NCI-H1092 treated with DMSO at 0.1 percent for 48 hours (cell line): ENCODE measurements around the gene MYO18A.
A peak's percentile ranks its signal among the peaks of the same experiment; 100 is the strongest.

ENCODE experiments used
- DNase-seq: peaks from one replicate; lab custom pipeline; 2025; lab: John Stamatoyannopoulos, UW

MYO18A gene

GRCh38 chr17:29048440-29049368 is 131.5 kb downstream of the MYO18A start:
- peak; percentile 48 for DNase-seq

GRCh38 chr17:29046473-29046839 is 133.7 kb downstream of the MYO18A start:
- no peak for DNase-seq

- no peak for DNase-seq
Observed at GRCh38 chr17:29045734-29046472, 134.3 kb downstream of the MYO18A start.

GRCh38 chr17:29045026-29045425 is 135.2 kb downstream of the MYO18A start:
- no peak for DNase-seq

GRCh38 chr17:29043539-29044145 is 136.6 kb downstream of the MYO18A start:
- no peak for DNase-seq

- DNase-seq, result peak; percentile 89
Observed at GRCh38 chr17:29042679-29043538, 137.3 kb downstream of the MYO18A start, which contains the start of gene PIPOX. Gene PIPOX, plus strand, starts transcription at chr17:29043141. Its CDS starts 85 bp downstream, at chr17:29043226.

- DNase-seq, result no peak
Observed at GRCh38 chr17:29042026-29042678, 138.0 kb downstream of the MYO18A start.

GRCh38 chr17:29041571-29041970 is 138.6 kb downstream of the MYO18A start:
- no peak for DNase-seq

- DNase-seq, result no peak
Observed at GRCh38 chr17:29041091-29041490, 139.1 kb downstream of the MYO18A start.

- DNase-seq, result no peak
Observed at GRCh38 chr17:29039764-29040598, 140.2 kb downstream of the MYO18A start.

GRCh38 chr17:29038085-29038795 is 142.0 kb downstream of the MYO18A start:
- DNase-seq, result no peak

GRCh38 chr17:29037739-29038084 is 142.5 kb downstream of the MYO18A start:
- DNase-seq, result no peak

GRCh38 chr17:29036584-29036983 is 143.6 kb downstream of the MYO18A start:
- DNase-seq, result no peak

- DNase-seq, result no peak
Observed at GRCh38 chr17:29034510-29034909, 145.7 kb downstream of the MYO18A start.

- DNase-seq, result no peak
Observed at GRCh38 chr17:29032857-29033197, 147.4 kb downstream of the MYO18A start.

- no peak for DNase-seq
Observed at GRCh38 chr17:29032013-29032856, 148.0 kb downstream of the MYO18A start.

- DNase-seq, result no peak
Observed at GRCh38 chr17:29031488-29031887, 148.7 kb downstream of the MYO18A start.

- DNase-seq, result no peak
Observed at GRCh38 chr17:29024316-29024952, 155.8 kb downstream of the MYO18A start.
